GM18951 (cell line): Measurements from ENCODE around the gene NDRG3.

ENCODE experiments used
- POLR2A ChIP-seq: IDR thresholded peaks from 4 replicates; pipeline ENCODE4 v1.6.1; 2011; ENCODE audit warnings: mild to moderate bottlenecking; ENCODE audit not compliant: insufficient read length, insufficient read depth; ENCODE audit errors: extremely low read depth
- in situ Hi-C: fragments of 300-500 bp; cut with MboI; formaldehyde crosslinking; loops from one replicate; pipeline ENCODE4 v1.12.0; 2022; ENCODE audit warnings: low sequenced_read_pairs, mixed read lengths, inconsistent platforms; ENCODE audit not compliant: unreplicated experiment

NDRG3 gene

GRCh38 chr20:36777167-36777566 is 31.3 kb upstream of the NDRG3 start:
- in situ Hi-C loops: no loop called here
- no peak for TF ChIP-seq POLR2A

- in situ Hi-C loops: no loop called here
- TF ChIP-seq POLR2A: no peak
Measured at GRCh38 chr20:36775826-36776225, 29.9 kb upstream of the NDRG3 start.

GRCh38 chr20:36775196-36775595 is 29.3 kb upstream of the NDRG3 start:
- in situ Hi-C loops: no loop called here
- no peak for TF ChIP-seq POLR2A

- peak; percentile 87 for TF ChIP-seq POLR2A
- in situ Hi-C loops: no loop called here
Measured at GRCh38 chr20:36773597-36774390, 27.9 kb upstream of the NDRG3 start, which contains the start of gene DSN1. Gene DSN1, minus strand, starts transcription at chr20:36773763. Its CDS starts 2,305 bp downstream, at chr20:36771458.

GRCh38 chr20:36773107-36773596 is 27.3 kb upstream of the NDRG3 start:
- in situ Hi-C loops: no loop called here
- no peak for TF ChIP-seq POLR2A

GRCh38 chr20:36770680-36771079 is 24.8 kb upstream of the NDRG3 start:
- in situ Hi-C loops: no loop called here
- TF ChIP-seq POLR2A: no peak

- TF ChIP-seq POLR2A: no peak
- in situ Hi-C loops: no loop called here
Measured at GRCh38 chr20:36768768-36769430, 23.0 kb upstream of the NDRG3 start.

- in situ Hi-C loops: no loop called here
- no peak for TF ChIP-seq POLR2A
Measured at GRCh38 chr20:36761125-36761524, 15.2 kb upstream of the NDRG3 start.

- in situ Hi-C loops: no loop called here
- no peak for TF ChIP-seq POLR2A
Measured at GRCh38 chr20:36760647-36761046, 14.8 kb upstream of the NDRG3 start.

GRCh38 chr20:36758276-36758675 is 12.4 kb upstream of the NDRG3 start:
- in situ Hi-C loops: no loop called here
- no peak for TF ChIP-seq POLR2A

- in situ Hi-C loops: no loop called here
- no peak for TF ChIP-seq POLR2A
Measured at GRCh38 chr20:36756496-36756895, 10.6 kb upstream of the NDRG3 start.

- no peak for TF ChIP-seq POLR2A
- in situ Hi-C loops: no loop called here
Measured at GRCh38 chr20:36754656-36755222, 8.8 kb upstream of the NDRG3 start.

GRCh38 chr20:36752582-36752981 is 6.7 kb upstream of the NDRG3 start:
- TF ChIP-seq POLR2A: no peak
- in situ Hi-C loops: no loop called here

GRCh38 chr20:36745234-36745926 is 510 bp downstream of the NDRG3 start:
- no peak for TF ChIP-seq POLR2A
- in situ Hi-C loops: no loop called here
